CD1c-positive myeloid dendritic cell (primary cell): ENCODE measurements around the gene VSTM4.

Experiments
- DNase-seq: peaks from one replicate; pipeline ENCODE4 v3.0.0-alpha.2; 2016; ENCODE audit errors: extremely low spot score

The VSTM4 gene

DNA sequence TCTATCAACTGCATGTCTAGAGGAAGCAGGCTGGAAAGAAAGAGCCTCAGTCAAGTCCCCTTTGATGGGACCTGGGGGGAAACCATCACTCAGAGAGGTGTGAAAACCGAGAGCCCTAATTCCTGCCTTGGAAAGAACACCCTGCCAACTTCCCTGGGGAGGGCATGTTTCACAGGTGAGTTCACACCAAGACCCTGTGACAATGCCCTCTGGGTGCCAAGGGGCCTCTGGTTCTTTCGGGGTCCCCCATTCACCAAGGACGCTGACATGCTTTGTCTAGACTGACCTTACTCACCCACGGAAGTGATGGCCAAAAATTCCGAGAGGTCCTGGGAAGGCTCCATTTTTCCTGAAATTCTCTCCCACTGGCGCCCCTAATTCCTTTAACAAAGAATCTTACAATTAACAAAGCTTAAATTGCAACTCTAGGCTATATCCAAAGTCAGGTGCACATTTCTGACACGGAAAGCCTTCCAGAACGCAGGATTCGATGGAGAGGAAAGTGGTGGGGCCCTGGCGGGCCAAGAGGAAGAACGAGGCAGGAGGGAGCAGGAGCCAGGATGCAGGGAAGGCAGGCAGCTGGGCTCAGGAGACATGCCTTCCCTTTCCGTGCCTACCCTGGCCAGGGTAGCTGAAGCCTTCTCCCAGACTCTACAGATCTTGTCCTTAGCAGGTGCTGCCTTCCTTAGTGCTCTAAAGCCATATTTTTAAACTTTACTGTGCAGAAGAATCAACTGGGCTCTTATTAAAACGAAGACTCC is 23.7 kb downstream of the VSTM4 start:
- no peak for DNase-seq

DNA sequence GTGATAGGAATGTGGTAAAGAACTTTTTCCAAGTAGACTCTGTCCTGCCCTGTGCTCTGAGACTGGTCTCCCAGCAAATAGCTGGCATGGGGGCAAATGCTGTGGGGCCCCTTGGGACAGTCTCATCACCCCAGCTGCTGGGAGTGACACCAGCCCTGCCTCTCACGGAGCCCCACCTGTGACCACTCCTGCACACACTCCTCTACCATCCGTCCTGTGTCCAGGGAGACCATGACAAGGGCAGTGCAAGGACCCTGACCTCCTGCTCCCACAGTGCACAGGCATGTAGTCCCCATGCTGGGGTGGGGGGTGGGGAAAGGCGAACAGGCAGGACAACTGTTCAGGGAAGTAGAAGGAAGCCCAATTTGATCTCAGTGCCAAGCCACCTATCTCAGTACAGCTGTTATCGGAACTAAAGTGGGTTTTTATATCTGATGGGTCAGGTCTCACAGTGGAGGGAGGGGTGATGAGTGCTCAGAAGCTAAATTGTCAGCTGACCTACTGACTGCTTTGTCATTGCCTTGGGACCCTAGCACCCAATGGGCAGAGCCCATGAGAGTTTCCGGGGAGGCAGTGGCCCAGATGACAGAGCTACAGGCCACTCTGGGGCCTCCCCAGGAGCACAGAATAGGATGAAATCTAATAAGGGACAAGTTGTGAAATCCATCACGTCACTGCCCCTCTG is 24.5 kb downstream of the VSTM4 start:
- DNase-seq: no peak

DNA sequence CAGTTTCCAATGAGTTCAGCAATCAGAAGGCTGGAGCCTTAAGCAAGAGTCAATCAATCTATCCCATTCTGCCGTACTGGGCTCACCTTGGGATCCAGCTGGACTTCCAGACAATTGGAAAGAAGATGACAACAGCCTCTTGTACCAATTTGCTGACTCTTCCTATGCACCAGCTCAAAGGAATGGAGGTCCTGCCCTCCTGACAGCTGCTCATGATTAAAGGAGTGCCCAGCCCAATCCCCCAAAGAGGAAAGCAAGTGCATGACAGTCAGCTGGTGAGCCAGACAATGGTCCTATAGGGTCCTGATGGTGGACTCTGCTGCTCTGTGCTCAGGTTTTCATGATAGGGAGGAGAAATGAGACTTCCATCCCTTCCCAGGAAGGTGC is 25.1 kb downstream of the VSTM4 start:
- DNase-seq: no peak

DNA sequence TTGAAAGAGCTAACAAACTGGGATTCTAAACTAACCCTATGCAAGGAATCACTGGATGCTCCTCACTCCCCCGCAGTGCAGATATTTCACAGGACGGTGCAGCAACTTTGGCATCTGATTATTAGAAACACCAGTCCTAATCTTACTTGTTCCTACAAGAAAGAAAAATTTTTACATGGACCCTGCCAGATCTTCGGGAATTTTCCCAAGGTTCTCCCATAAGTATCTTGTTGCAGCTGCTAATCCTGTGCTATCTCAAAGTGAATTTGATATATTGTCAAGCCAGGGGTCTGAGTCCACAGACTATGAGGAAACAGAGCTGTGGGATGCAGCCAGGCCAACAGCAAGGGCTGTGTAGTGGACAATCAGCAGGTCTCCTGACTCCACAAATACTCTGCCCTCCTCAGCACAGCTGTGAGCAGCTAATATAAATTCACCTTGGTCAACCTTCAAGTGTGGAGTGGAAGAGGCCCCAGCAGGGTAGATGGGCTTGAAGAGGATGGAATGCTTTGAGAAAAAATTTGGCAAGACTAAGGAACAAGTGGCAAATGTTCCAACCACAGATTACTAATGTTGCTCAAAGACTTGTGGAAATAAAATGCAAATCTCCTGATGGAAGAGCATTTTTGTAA is 25.6 kb downstream of the VSTM4 start:
- DNase-seq: no peak

DNA sequence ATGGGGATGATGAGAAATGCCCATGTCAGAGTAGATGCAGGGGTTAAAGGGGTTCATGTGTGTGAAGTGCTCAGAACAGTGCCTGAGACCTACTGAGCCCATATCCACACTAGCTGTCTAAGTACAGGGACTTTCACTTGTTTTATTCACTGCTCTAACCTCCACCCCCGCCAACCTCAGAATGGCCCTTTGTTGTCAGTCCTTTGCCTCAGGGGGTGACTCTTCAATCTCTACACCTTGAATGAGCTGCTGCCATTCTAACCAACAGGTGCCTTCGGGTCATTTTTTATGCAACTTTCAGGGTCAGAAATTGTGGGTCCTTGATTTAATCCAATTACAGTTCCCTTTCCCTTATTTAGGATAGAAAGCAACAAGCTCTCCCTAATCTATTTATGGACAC is 26.2 kb downstream of the VSTM4 start:
- DNase-seq: no peak

DNA sequence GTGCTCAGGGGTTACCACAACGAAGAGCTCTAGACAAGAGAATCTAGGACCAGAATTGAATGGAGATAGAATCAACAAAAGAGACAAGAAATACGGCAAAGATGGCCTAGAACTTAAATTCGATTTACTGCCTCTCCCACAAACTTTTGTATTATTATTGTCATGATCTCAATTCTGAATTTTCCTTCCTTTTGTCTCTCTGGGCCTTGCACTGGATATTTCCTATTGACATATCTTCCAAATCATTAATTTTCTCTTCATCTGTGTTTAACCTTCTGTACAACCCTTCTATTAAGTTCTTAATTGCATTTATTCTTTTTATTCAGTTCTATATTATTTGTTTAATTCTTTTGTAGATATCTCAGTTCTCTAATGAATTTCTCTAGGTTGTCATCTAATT is 28.4 kb downstream of the VSTM4 start:
- no peak for DNase-seq

DNA sequence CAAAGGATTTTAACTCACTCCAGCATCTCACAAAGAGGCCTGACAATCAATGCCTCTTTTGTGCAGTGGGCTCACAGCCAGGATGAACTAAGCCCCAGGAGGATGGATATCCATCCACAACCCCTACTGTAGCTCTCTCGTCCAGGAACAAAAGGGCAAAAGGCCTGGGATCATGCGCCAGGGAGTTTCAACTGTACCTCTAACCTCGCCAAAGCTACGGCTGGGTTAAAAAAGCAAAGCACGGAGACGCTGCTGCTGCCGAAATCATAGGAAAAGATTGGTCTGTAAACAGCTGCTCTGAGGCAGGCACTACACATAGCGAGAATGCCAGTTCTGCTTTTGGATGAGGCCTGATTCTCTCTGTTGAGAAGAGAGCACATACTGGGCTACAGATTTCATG is 32.1 kb downstream of the VSTM4 start:
- DNase-seq: no peak

DNA sequence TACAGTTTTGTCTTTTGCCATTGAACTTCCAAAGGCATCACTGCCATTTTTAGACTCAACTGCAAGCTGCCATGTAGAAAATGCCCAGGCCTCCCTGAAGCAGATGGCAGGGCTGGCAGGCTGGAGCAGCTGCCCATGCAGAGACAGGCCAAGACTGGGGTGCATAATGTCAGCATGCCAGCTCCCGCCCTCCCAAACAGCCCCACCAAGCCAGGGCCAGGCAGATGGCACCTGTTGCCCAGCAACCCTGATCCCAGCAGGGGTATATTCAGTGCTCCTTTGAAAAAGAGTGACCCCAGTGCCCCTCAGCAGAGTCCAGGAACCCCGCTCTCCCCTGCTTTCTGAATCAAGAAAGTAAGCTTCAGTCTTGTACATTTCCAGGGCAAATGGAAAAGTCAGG is 32.6 kb downstream of the VSTM4 start:
- no peak for DNase-seq

DNA sequence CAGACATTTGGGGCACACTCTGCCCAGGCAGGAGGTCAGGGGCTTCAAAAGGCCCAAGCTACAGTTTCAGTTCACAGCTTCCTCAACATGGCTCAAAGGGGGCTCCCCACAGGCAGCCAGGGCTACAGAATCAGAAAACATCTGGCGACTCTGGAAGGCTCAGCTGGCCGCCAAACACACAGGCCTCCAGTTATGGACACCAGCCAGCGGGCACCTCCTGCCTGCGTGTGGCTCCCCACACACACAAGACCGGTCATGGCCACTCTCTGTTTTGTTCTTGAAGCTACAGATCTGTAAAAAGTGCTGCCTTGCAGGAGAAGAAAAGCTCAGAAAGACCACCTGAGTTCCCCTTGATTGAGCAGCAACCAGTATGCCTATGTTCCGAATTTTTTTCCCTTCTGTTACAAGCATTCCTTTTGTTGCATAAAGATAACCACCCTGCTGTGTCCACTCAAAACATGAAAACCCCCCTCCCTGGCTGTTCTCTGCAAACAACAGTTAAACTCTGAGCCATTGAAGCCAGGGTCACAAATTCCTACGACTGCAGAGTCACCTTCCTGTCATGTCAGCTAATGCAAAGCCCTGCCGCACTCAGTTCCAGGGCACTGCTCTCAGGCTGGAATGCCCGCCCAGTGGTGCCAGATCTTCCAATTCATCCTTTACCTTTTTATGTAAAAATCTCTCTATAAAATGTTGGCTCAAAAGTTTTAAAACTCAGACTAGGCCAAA is 33.6 kb downstream of the VSTM4 start:
- DNase-seq: no peak

DNA sequence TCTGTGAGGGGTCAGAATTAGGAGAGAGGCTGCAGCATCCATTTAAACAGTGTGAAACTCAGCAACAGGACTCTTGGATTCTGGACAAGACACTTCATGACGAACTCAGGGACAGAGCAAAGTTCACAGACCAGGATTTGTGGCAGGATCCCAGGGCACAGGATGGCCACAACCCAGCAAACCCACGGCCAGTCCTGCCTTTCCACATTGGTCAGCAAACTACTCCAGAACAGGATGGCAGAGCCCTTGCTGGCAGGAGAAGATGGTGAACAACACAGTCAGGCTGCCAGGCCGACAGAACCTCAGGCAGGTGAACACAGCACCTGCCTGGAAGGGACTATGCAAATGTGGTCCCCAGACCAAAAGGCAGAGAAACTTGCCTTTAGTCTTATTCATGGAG is 34.4 kb downstream of the VSTM4 start:
- DNase-seq: no peak

DNA sequence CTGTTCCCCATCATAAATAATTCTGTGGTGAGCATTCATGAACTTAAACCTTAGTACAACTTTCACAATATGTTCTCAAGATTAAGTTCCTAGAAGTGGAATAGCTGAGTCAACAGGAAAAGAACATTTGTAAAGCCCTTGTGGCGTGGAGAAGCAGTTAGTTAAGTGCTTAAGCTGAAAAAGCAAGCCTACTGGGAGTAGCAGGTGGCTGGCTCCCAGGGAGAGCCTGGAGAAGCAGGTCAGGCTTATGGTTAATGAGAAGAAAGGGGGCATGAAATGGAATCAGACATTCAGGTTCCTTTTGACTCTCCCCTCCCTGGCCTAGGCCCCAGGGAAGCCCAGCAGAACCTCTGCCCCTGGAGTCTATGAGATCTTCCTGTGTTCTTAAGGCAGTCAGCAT is 35.3 kb downstream of the VSTM4 start:
- DNase-seq: no peak

DNA sequence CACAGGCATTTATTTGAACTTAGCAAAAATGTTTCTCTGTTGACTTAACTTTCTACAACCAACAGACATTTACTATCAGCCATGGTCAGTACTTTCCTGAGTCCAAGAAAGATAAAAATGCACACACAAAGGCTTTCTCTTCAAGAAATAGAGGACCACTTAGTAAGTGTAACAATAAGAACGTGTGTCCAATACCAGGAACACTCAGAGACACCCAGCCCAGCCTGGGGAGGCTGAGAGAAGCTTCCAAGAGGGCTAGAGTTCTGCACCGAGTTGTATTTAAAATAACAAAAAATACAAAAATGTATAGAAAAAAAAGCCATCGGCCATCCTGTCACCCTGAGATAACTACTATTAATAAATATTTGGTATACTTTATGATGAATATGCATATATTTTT is 35.8 kb downstream of the VSTM4 start:
- DNase-seq: no peak

DNA sequence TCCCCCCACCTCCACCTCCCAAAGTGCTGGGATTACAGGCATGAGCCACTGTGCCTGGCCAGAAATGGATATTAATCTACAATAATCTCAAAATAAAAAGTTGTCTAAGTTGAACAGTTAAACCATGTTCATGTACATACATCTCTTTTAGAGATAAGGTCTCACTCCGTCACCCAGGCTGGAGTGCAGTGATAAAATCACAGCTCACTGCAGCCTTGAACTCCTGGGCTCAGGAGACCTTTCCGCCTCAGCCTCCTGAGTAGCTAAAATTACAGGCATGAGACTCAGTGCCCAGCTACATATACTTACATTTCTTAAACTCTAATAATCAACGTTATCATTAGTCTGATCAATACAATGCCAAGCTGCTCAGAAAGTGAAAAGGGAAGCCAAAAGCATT is 36.2 kb downstream of the VSTM4 start:
- DNase-seq: no peak

DNA sequence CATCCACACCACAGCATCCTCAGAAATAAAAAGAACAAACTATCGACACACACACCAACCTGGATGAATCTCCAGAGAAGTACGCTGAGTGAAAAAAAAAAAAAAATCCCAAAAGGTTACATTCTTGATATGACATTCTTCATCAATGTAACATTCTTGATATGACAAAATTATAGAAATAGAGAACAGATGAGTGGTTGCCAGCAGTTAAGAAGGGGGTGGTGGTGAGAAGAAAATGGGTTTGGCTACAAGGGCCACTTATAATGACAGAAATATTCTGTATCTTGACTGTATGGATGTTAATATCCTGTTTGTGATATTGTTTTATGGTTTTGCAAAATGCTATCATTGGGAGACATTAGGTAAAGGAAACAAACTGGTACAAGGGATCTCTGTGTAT is 36.9 kb downstream of the VSTM4 start:
- DNase-seq: no peak

DNA sequence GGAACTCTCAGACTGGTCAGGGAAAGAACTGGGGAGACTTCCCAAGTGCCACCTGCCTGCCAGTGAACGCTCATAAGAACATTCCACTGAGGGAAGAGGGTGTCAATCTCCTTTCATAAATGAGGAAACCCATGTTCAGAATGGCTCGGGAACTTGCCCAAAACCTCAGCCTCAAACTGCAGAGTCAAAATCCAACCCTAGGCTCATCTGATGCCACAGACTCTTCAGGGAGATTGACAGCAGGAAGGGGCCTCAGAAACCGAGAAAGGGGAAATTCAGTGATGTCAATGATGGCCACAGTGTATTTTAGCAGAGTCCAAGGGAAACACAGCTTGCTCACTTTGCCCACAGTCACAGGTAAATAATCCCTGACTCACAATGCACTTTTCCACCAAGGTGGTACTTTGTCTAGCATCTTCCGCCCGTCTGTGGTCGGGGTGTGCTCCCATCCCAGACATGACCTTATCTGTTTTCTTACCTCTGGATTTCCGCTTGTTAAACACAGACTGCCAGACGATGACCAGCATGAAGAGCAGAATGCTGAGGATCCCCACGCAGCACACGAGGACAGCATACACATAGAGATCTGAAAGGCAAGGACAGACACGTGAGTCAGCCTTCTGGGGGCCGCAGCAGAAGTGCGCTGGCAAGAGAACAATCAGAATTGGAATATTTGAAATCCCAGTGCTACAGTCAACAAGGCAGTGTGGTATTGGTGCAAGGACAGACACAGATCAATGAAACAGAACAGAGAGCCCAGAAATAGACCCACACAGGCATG is 38.4 kb downstream of the VSTM4 start:
- DNase-seq: no peak

DNA sequence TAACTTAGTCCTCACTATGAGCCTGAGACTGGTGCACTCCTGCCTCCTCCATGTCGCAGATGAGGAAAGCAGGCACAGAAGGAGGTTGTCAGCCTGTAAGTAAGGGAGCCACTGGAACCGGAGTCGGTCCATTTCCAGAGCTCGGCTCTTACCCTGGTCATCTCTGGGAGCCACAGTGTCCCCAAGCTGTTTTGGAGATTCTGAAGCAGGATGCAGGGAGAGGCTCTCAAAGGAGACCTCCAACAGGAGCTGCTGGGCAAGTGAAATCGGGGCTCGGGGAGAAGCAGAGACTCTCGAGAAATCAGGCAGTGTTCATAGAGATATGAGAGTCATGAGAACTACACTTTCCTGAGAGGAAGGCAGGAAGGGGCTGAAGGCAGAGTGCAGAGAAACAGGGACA is 39.0 kb downstream of the VSTM4 start:
- DNase-seq: no peak

DNA sequence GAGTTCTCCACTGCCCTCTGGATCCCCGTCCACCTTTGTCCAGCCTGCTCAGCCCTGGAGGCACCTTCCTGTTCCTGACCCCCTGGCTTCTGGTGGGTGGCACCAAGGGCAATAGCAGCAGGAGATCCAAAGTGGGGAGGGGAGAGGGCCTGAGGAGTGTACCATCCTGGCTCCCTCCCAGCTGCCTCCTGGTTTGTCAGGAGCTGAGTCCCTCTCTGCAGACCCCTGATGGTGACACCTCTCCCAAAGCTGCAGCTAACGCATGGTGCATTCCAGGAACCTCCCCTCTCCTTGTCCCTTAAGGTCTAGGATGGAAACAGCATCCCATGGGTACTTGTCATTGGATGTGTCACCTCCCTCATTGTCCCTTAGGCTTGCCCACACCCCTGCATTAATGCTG is 39.6 kb downstream of the VSTM4 start:
- DNase-seq: no peak

DNA sequence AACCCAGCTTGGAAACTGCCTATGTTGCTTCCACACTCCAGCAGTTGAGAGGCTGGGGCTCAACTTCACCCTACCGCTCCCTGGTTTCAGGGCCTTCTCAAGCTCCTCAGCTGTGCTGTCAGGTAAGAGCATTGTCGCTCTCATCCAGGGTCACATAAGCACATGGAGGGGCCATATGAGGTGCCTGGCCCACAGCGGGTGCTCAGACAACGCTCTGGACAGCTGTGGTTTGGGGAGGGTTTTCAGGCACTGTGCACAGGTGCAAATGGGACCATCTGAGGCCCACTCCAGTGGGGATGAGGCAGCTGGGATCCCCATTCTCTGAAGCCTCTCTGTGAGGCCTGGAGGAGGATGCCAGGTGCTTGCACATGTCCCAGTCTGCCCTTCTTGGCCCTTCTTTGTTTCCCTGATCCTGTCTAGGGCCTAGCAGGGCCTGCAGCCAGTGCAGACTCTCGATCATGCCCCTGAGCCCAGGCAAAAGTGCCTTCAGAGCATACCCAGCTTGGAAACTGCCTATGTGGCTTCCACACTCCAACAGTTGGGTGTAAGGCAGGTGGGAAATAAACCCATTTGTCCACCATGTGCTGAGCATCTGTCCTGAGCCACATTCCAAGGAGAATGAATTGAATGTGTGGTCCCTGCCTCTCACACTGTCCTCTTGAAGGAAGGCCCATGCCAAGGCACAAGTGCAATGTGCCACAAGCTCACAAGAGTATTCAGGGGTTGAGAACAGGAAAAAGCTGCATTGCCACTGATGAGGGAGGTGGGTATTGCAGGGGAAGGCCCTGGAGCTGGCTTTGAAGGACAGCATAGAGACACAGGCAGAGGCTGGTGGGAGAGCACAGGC is 40.3 kb downstream of the VSTM4 start:
- no peak for DNase-seq

DNA sequence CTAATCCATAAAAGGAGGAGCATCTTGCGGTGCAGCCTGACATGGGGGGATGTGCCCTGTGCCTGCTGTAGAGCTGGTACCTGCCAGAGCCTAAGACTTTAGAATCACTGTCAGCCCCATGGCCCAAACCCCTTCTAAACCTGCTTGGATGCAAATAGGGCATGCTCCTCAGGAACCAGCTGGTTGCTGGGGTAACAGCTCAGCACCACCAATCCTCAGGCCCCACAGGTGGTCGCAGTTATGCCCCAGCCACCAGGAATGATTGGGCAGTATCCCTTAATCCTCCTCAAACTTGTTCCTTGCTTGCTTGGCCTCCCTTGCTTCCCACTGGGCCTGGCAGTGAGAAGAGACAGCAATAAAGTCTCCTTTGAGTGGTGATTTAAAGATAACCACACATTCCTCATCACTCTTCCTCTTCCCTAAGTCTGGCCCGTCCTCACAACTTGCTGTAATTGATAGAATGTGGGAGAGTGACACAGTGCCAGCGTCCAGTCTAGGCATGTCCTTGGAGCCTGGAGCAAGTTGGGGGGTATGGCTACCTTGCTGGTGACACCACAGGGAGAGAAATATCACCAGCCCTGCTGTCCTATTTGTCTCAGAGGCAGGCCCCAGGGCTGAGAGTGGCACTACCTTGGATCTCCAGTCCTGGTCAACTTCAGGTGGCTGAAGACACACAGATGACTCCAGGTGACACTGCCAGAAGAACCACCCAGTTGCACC is 43.0 kb downstream of the VSTM4 start:
- no peak for DNase-seq

DNA sequence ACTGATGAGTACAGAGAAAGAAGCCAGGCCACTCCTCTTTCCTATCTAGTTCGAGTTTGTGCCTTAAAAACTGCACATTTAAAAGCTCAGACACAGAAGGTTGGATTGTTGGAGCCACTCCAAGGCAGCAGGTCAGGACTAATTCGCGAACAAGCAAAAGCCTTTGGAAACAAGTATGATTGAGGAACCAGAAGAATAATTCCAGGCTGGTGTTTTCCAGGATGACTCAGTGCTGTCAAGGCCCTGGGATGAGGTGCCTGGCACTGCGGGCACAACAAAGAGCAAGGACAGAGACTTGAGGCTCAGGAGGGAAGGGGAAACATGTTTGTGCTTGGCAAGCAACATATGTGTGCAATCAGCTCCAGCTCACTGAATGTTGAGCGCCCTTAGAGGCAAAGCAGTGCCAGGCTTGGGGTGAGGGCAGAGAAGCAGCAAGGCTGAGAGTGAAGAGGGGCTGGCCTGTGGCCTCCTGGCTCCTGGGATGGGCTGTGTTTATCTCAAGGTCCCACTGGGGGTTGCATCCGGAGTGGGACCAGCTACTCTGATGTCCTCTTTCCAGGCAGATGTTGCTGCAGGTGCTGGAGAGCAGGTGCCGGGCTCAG is 44.1 kb downstream of the VSTM4 start:
- DNase-seq: no peak
